Measurements from ENCODE around the gene ITPKB. TPM values are rescaled to one million over a fixed set of nuclear protein-coding genes. Genes with fewer than 3 reads are reported as not detected.

ITPKB gene
- total RNA-seq, 5 donors from 2014 or later (not counting 1 experiment from before 2014, with no cell fraction given), result 153 to 351 (median 179) TPM

DNA sequence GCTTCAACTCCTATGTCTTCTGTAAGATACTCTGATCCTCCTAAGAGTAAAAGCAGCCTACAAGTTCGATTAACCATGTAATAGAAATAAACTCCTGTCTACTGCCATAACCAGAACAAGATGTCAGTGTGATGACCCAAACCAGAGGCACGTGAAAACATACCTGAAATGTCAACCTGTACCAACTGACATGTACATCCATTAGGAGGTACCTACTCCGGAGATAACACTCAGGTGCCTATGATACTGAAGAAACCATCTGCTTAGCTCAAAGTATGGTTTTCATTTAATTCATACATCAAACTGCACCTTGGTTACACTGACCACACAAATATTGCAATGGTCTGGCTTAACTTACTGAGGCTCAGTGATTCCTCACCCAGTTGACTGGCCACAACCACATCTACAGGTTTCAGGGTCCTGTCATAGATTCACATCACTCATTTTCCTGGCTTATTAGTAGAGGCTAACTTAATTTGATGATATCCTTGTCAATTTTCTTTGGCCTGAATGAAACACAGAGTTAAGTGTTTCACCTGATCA, 4.4 kb downstream of the ITPKB start:
- H3K36me3 Mint-ChIP-seq, result peaks cover 57% of the 10 kb centered on the region
- DNase-seq (peak in 2 of 35 experiments; percentile 6 to 17), ATAC-seq (replicated peaks in 1 of 4) (no peak)
- H3K4me1 ChIP-seq (ENCODE audit: control insufficient read depth in 1 of 2, extremely low read depth in 1 of 2, insufficient read depth in 2 of 2, low read length in 2 of 2), result peaks cover 35 to 47% of the 10 kb centered on the region in 2 experiments
- H3K9me3 ChIP-seq, result no peaks in the 10 kb centered on the region
- WGBS (ENCODE audit: insufficient coverage), result 0% methylated on average over 2 of the region's 3 CpGs
- H3K27me3 Mint-ChIP-seq, result no peaks in the 10 kb centered on the region
- H3K27ac Mint-ChIP-seq, result peak overlapping the region; percentile 87 to 93
- H3K4me1 Mint-ChIP-seq, result peaks cover 44 to 65% (median 62%) of the 10 kb centered on the region in 3 donors
- H3K36me3 ChIP-seq (ENCODE audit: control insufficient read depth in 2 of 2, extremely low read depth in 1 of 2, insufficient read depth in 1 of 2, low read length in 1 of 2), result peaks cover 13 to 41% of the 10 kb centered on the region in 2 donors
- ChIA-PET CTCF (interaction anchor here in 1 of 2 donors (0.8 to 1.1 kb wide), 3 partner anchors 16 to 111 kb away, joined by 3 to 8 read pairs (median 5); no protein-coding TSS in a partner anchor), POLR2A (interaction anchor here (0.8 to 1.7 kb wide), 5 partner anchors 19 to 108 kb away, joined by 3 to 6 read pairs (median 3); no protein-coding TSS in a partner anchor)
- peak overlapping the region; percentile 82 for H3K27ac ChIP-seq (ENCODE audit: low read length)
- H3K27me3 ChIP-seq (replicated peaks in 1 of 2; ENCODE audit: control insufficient read depth in 2 of 2, extremely low read depth in 1 of 2, insufficient read depth in 2 of 2, low read length in 1 of 2), result no peaks in the 10 kb centered on the region
- H3K9me3 Mint-ChIP-seq, result no peaks in the 10 kb centered on the region
- peak overlapping the region; percentile 85 to 95 (median 90) for H3K4me3 Mint-ChIP-seq
- H3K4me3 ChIP-seq (ENCODE audit: control insufficient read depth in 1 of 2, extremely low read depth in 1 of 2, low read length in 1 of 2), result peak overlapping the region; percentile 95 to 98

DNA sequence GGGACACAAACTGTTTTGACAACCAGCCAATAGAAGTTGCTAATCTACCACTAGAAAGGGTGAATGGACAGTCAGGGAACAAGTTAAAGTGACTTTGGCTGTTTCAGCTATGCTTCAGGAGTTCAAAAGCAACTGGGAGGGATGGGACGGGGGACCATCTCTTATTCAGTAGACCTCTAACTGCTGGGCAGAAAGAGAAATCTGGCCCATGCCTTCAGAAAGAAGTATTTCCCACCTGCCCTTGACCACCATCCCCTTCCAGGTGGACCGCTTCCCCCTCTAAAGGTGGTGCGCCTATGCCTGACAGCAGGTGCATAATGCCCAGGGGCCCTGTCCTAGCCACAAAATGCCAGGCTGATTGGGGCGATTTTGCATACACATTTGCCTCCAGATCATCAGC, 5.2 kb downstream of the ITPKB start:
- Histone ChIP-seq H3K4me3 (ENCODE audit: control insufficient read depth in 1 of 2, extremely low read depth in 1 of 2, low read length in 1 of 2) (peak overlapping the region; percentile 95 to 98), H3K9me3 (no peaks in the 10 kb centered on the region), H3K4me1 (ENCODE audit: control insufficient read depth in 1 of 2, extremely low read depth in 1 of 2, insufficient read depth in 2 of 2, low read length in 2 of 2) (peaks cover 33 to 55% of the 10 kb centered on the region in 2 experiments), H3K27ac (ENCODE audit: low read length) (peak overlapping the region; percentile 82), H3K36me3 (ENCODE audit: control insufficient read depth in 2 of 2, extremely low read depth in 1 of 2, insufficient read depth in 1 of 2, low read length in 1 of 2) (peaks cover 13 to 43% of the 10 kb centered on the region in 2 donors), H3K27me3 (replicated peaks in 1 of 2; ENCODE audit: control insufficient read depth in 2 of 2, extremely low read depth in 1 of 2, insufficient read depth in 2 of 2, low read length in 1 of 2) (no peaks in the 10 kb centered on the region)
- H3K4me3 Mint-ChIP-seq, result peak overlapping the region; percentile 85 to 95 (median 90)
- no peaks in the 10 kb centered on the region for H3K9me3 Mint-ChIP-seq
- peaks cover 48 to 69% (median 67%) of the 10 kb centered on the region in 3 donors for H3K4me1 Mint-ChIP-seq
- no peaks in the 10 kb centered on the region for H3K27me3 Mint-ChIP-seq
- peak overlapping the region; percentile 87 to 93 for H3K27ac Mint-ChIP-seq
- ATAC-seq (replicated peaks in 1 of 4) (no peak), DNase-seq (peak in 3 of 35 experiments; percentile 12 to 19 (median 15))
- H3K36me3 Mint-ChIP-seq, result peaks cover 58% of the 10 kb centered on the region
- 21% methylated on average over 3 of the region's 4 CpGs for WGBS (ENCODE audit: insufficient coverage)
- CTCF ChIA-PET, result interaction anchor here in 1 of 2 donors (0.8 to 1.1 kb wide), 3 partner anchors 16 to 110 kb away, joined by 3 to 8 read pairs (median 5); no protein-coding TSS in a partner anchor
- POLR2A ChIA-PET, result interaction anchor here (0.8 to 1.7 kb wide), 7 partner anchors 11 to 108 kb away, joined by 3 to 6 read pairs (median 3); no protein-coding TSS in a partner anchor

GRCh38 chr1:226733304-226733703, 5.8 kb downstream of the ITPKB start:
- H3K4me3 Mint-ChIP-seq, result peak overlapping the region; percentile 85 to 95 (median 90)
- H3K36me3 Mint-ChIP-seq, result peaks cover 64% of the 10 kb centered on the region
- POLR2A ChIA-PET, result interaction anchor here (0.6 to 1.7 kb wide), 6 partner anchors 10 to 71 kb away, joined by 3 to 6 read pairs (median 4); no protein-coding TSS in a partner anchor
- H3K27me3 ChIP-seq (replicated peaks in 1 of 2; ENCODE audit: control insufficient read depth in 2 of 2, extremely low read depth in 1 of 2, insufficient read depth in 2 of 2, low read length in 1 of 2), result no peaks in the 10 kb centered on the region
- H3K27ac ChIP-seq (ENCODE audit: low read length), result peak overlapping the region; percentile 82
- peak overlapping the region; percentile 87 to 93 for H3K27ac Mint-ChIP-seq
- H3K9me3 Mint-ChIP-seq, result no peaks in the 10 kb centered on the region
- H3K4me1 Mint-ChIP-seq, result peaks cover 54 to 75% (median 73%) of the 10 kb centered on the region in 3 donors
- DNase-seq (peak in 4 of 35 experiments; percentile 18 to 63 (median 29)), ATAC-seq (replicated peaks in 1 of 4) (peak in 1 of 4 experiments; percentile 9)
- CTCF ChIA-PET, result interaction anchor here (0.6 to 0.8 kb wide), 2 partner anchors 9 to 48 kb away, joined by 4 to 5 read pairs; no protein-coding TSS in a partner anchor
- peaks cover 13 to 49% of the 10 kb centered on the region in 2 donors for H3K36me3 ChIP-seq (ENCODE audit: control insufficient read depth in 2 of 2, extremely low read depth in 1 of 2, insufficient read depth in 1 of 2, low read length in 1 of 2)
- 5% methylated on average over 2 of the region's 4 CpGs for WGBS (ENCODE audit: insufficient coverage)
- no peaks in the 10 kb centered on the region for H3K9me3 ChIP-seq
- no peaks in the 10 kb centered on the region for H3K27me3 Mint-ChIP-seq
- peak overlapping the region; percentile 95 to 98 for H3K4me3 ChIP-seq (ENCODE audit: control insufficient read depth in 1 of 2, extremely low read depth in 1 of 2, low read length in 1 of 2)
- H3K4me1 ChIP-seq (ENCODE audit: control insufficient read depth in 1 of 2, extremely low read depth in 1 of 2, insufficient read depth in 2 of 2, low read length in 2 of 2), result peaks cover 39 to 61% of the 10 kb centered on the region in 2 experiments

DNA sequence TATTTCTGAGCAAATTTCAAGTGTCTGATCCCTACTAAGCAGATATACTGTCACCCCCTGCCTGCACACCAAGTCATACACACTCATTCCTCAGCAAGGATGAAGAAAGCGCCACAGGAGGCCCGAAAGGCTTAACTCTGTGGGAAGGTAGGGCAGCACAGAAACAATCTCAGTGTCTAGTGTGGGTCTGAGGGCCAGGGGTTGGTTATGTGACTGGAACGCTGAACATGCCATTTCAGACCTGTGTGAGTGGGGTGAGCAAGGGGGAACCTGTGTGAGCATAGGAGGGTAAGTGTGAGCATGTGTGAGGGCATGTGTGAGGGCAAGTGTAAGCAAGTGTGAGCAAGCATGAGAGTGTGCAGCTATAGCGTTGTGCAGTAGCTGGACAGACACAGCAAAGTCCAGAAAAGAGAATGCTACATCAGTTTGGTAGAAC, 6.2 kb downstream of the ITPKB start:
- DNase-seq, result peak in 4 of 35 experiments; percentile 31 to 37 (median 34)
- ChIA-PET POLR2A (interaction anchor here (0.6 to 1.7 kb wide), 7 partner anchors 11 to 70 kb away, joined by 3 to 6 read pairs (median 3); no protein-coding TSS in a partner anchor), CTCF (interaction anchor here (0.6 to 2.2 kb wide), 3 partner anchors 9 to 47 kb away, joined by 4 to 8 read pairs (median 5); no protein-coding TSS in a partner anchor)
- Histone ChIP-seq H3K27me3 (replicated peaks in 1 of 2; ENCODE audit: control insufficient read depth in 2 of 2, extremely low read depth in 1 of 2, insufficient read depth in 2 of 2, low read length in 1 of 2) (no peaks in the 10 kb centered on the region), H3K4me1 (ENCODE audit: control insufficient read depth in 1 of 2, extremely low read depth in 1 of 2, insufficient read depth in 2 of 2, low read length in 2 of 2) (peaks cover 43 to 63% of the 10 kb centered on the region in 2 experiments), H3K27ac (ENCODE audit: low read length) (peak overlapping the region; percentile 82), H3K36me3 (ENCODE audit: control insufficient read depth in 2 of 2, extremely low read depth in 1 of 2, insufficient read depth in 1 of 2, low read length in 1 of 2) (peaks cover 13 to 52% of the 10 kb centered on the region in 2 donors), H3K4me3 (ENCODE audit: control insufficient read depth in 1 of 2, extremely low read depth in 1 of 2, low read length in 1 of 2) (peak overlapping the region; percentile 95 to 98), H3K9me3 (no peaks in the 10 kb centered on the region)
- peak overlapping the region; percentile 85 to 95 (median 90) for H3K4me3 Mint-ChIP-seq
- H3K27me3 Mint-ChIP-seq, result no peaks in the 10 kb centered on the region
- peak in 3 of 4 experiments; percentile 4 to 15 (median 8) for ATAC-seq (replicated peaks in 1 of 4)
- H3K9me3 Mint-ChIP-seq, result no peaks in the 10 kb centered on the region
- H3K36me3 Mint-ChIP-seq, result peaks cover 68% of the 10 kb centered on the region
- H3K4me1 Mint-ChIP-seq, result peaks cover 58 to 79% (median 77%) of the 10 kb centered on the region in 3 donors
- 0% methylated on average over 3 of the region's 4 CpGs for WGBS (ENCODE audit: insufficient coverage)
- peak overlapping the region; percentile 87 to 93 for H3K27ac Mint-ChIP-seq

GRCh38 chr1:226731257-226731893, 7.7 kb downstream of the ITPKB start:
- peaks cover 13 to 52% of the 10 kb centered on the region in 2 donors for H3K36me3 ChIP-seq (ENCODE audit: control insufficient read depth in 2 of 2, extremely low read depth in 1 of 2, insufficient read depth in 1 of 2, low read length in 1 of 2)

More at GRCh38 chr1:226731257-226731893, 7.7 kb downstream of the ITPKB start:
- 3% methylated on average over 3 of the region's 3 CpGs for WGBS (ENCODE audit: insufficient coverage)
- H3K9me3 Mint-ChIP-seq, result no peaks in the 10 kb centered on the region
- peak overlapping the region; percentile 87 to 93 for H3K27ac Mint-ChIP-seq
- peak in 1 of 4 experiments; percentile 1 for ATAC-seq (replicated peaks in 1 of 4)
- Histone ChIP-seq H3K4me1 (ENCODE audit: control insufficient read depth in 1 of 2, extremely low read depth in 1 of 2, insufficient read depth in 2 of 2, low read length in 2 of 2) (peaks cover 57 to 71% of the 10 kb centered on the region in 2 experiments), H3K27ac (ENCODE audit: low read length) (peak overlapping the region; percentile 82), H3K27me3 (replicated peaks in 1 of 2; ENCODE audit: control insufficient read depth in 2 of 2, extremely low read depth in 1 of 2, insufficient read depth in 2 of 2, low read length in 1 of 2) (no peaks in the 10 kb centered on the region), H3K9me3 (no peaks in the 10 kb centered on the region), H3K4me3 (ENCODE audit: control insufficient read depth in 1 of 2, extremely low read depth in 1 of 2, low read length in 1 of 2) (peak overlapping the region; percentile 60 to 95)
- POLR2A ChIA-PET, result interaction anchor here (0.5 to 1.7 kb wide), 14 partner anchors 8 to 726 kb away, joined by 3 to 9 read pairs (median 3); partner anchors contain the start of gene ITPKB (in 1 of the 2)
- CTCF ChIA-PET, result interaction anchor here (0.7 to 2.2 kb wide), 6 partner anchors 17 to 77 kb away, joined by 3 to 8 read pairs (median 5); no protein-coding TSS in a partner anchor
- H3K36me3 Mint-ChIP-seq, result peaks cover 75% of the 10 kb centered on the region
- peaks cover 73 to 93% (median 92%) of the 10 kb centered on the region in 3 donors for H3K4me1 Mint-ChIP-seq
- DNase-seq, result peak in 1 of 35 experiments; percentile 26
- no peaks in the 10 kb centered on the region for H3K27me3 Mint-ChIP-seq
- peak overlapping the region; percentile 85 to 95 (median 90) for H3K4me3 Mint-ChIP-seq

Measured in T-cell (primary cell).